HUES6 (cell line): Measurements from ENCODE around the gene SEC63.

Experiments used
- H3K27ac ChIP-seq: 2 replicates; pipeline ENCODE4 v1.7.0; 2013; ENCODE audit warnings: low read depth, mild to moderate bottlenecking, low read length, inconsistent platforms
- H3K27me3 ChIP-seq: 2 replicates; pipeline ENCODE4 v1.6.1; 2013; ENCODE audit warnings: low read length; ENCODE audit not compliant: control insufficient read depth, insufficient read depth
- H3K36me3 ChIP-seq: 2 replicates; pipeline ENCODE4 v1.6.1; 2013; ENCODE audit warnings: low read length; ENCODE audit not compliant: control insufficient read depth, insufficient read depth
- H3K4me1 ChIP-seq: 2 replicates; pipeline ENCODE4 v1.6.1; 2013; ENCODE audit warnings: low read length; ENCODE audit not compliant: control insufficient read depth, insufficient read depth
- H3K4me3 ChIP-seq: 2 replicates; pipeline ENCODE4 v1.5.1; 2013; ENCODE audit warnings: low read depth, low read length
- H3K9ac ChIP-seq: one replicate; pipeline ENCODE4 v1.6.1; 2013; ENCODE audit warnings: mild to moderate bottlenecking, low read length
- H3K9me3 ChIP-seq: 2 replicates; pipeline ENCODE4 v1.6.1; 2013; ENCODE audit warnings: low read depth, low read length; ENCODE audit not compliant: control insufficient read depth, insufficient read depth

Gene SEC63

GRCh38 chr6:107832151-107833056 lies 125.6 kb downstream of the SEC63 start:
- Histone ChIP-seq H3K9ac (no peak overlapping the region), H3K4me3 (no peak overlapping the region), H3K9me3 (no peaks in the 10 kb centered on the region), H3K27ac (no peak overlapping the region), H3K27me3 (no peaks in the 10 kb centered on the region), H3K4me1 (peaks cover 6% of the 10 kb centered on the region; the same call in 1 of the 2 replicates), H3K36me3 (no peaks in the 10 kb centered on the region)

GRCh38 chr6:107830060-107830459 lies 127.9 kb downstream of the SEC63 start:
- H3K4me3 ChIP-seq, result no peak overlapping the region
- H3K9ac ChIP-seq, result no peak overlapping the region
- no peaks in the 10 kb centered on the region for H3K36me3 ChIP-seq
- H3K27me3 ChIP-seq, result no peaks in the 10 kb centered on the region
- H3K27ac ChIP-seq, result no peak overlapping the region
- no peaks in the 10 kb centered on the region for H3K9me3 ChIP-seq
- peaks cover 6% of the 10 kb centered on the region; the same call in 1 of the 2 replicates for H3K4me1 ChIP-seq

DNA sequence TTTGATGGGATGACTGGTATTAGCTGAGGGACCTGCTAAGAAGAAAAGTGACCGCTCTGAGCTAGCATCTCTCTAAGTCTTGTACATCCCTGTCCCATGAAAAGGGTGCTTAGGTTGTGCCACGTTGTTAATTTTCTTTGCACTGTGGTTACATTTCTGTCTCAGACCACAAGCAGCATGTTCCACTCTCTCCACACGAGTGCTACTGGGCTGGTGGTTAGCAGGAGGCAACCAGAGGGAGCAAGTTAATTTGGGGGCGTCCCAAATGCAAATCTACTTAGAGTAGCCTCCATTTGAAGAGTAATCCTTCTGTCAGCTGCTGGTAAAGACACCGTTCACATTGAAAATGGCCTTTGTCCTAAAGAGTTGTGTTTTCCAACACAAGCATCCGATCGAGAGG lies 130.5 kb downstream of the SEC63 start:
- Histone ChIP-seq H3K9ac (no peak overlapping the region), H3K4me1 (peaks cover 2% of the 10 kb centered on the region; the same call in 1 of the 2 replicates), H3K9me3 (no peaks in the 10 kb centered on the region), H3K36me3 (no peaks in the 10 kb centered on the region), H3K27ac (no peak overlapping the region), H3K4me3 (no peak overlapping the region), H3K27me3 (no peaks in the 10 kb centered on the region)

DNA sequence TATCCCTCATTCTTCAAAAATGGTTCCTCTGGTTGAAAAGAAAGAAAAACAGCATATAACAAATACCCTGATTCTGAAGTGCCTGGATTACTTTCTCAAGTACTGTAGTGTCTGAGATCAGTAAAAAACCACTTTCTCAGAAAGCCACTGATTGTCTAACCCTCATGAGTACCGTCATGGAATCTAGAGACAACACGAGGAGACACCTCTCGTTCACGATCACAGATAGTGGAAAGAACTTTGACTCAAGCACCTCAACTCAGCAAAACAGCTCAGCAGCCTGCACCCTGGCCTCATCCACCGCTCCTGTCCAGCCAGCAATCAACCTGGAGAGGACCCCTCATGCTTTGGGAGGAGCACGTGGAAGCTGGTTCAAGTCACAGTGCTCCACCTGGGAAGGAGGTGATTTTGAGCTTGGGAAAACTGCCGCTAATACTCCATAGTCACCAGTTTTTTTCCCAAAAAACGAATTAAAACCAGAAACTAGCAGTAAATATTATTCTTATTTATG lies 134.9 kb downstream of the SEC63 start:
- no peak overlapping the region for H3K4me3 ChIP-seq
- no peaks in the 10 kb centered on the region for H3K36me3 ChIP-seq
- no peak overlapping the region for H3K27ac ChIP-seq
- H3K9me3 ChIP-seq, result no peaks in the 10 kb centered on the region
- H3K27me3 ChIP-seq, result no peaks in the 10 kb centered on the region
- H3K9ac ChIP-seq, result no peak overlapping the region
- H3K4me1 ChIP-seq, result peaks cover 22% of the 10 kb centered on the region

GRCh38 chr6:107822176-107823046 lies 135.6 kb downstream of the SEC63 start:
- Histone ChIP-seq H3K27ac (no peak overlapping the region), H3K36me3 (no peaks in the 10 kb centered on the region), H3K9me3 (no peaks in the 10 kb centered on the region), H3K4me1 (peaks cover 22% of the 10 kb centered on the region), H3K4me3 (no peak overlapping the region), H3K9ac (no peak overlapping the region), H3K27me3 (no peaks in the 10 kb centered on the region)

- Histone ChIP-seq H3K4me3 (no peak overlapping the region), H3K4me1 (peaks cover 22% of the 10 kb centered on the region), H3K9me3 (no peaks in the 10 kb centered on the region), H3K27me3 (no peaks in the 10 kb centered on the region), H3K36me3 (no peaks in the 10 kb centered on the region), H3K27ac (no peak overlapping the region), H3K9ac (no peak overlapping the region)
These were observed 136.4 kb downstream of the SEC63 start for GRCh38 chr6:107821591-107821990.

DNA sequence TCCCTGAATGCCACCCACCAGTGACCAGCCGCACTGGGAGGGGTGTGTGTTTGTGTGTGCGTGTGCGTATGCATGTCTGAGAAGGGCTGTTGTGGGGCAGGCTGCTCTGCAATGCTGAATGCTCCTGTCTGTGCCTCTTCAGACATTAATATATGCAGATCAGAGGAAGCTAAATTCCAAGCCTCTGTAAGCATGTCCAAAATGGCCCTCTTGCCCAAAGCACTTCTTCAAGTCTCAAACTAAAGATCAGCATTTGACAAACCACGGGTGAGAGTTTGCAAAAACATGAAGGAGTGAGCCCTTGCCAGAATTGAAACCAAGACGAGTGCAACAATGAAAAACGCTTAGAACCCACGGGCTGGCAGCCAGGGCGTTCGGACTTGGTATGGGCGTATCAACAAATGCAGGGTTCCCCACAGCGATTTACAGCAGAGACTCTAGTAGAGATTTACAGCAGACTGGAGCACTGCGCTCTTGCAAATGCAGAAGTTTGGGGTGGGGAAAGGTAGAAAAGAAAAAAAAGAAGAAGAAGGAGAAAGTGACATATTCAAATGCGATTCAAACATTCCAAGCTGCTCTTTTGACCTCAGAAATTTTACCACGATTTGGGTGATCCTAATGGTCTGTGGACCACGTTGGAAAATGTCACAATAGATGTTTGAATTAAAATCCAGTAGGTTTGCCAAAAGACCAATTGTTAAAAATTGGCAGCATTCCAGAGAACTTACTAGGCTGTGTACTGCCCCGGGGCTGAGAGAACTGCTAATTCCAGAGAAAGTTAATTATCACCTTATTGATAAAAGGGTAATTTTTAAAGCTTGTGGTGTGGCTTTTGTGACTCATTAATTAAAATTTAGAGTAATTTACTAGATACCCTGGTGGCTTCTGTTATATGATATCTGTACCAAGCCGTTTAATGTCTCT lies 137.4 kb downstream of the SEC63 start:
- peak overlapping the region; percentile 38; the same call in 1 of the 2 replicates for H3K4me3 ChIP-seq
- peaks cover 22% of the 10 kb centered on the region for H3K4me1 ChIP-seq
- H3K9ac ChIP-seq, result no peak overlapping the region
- no peaks in the 10 kb centered on the region for H3K36me3 ChIP-seq
- no peaks in the 10 kb centered on the region for H3K27me3 ChIP-seq
- no peaks in the 10 kb centered on the region for H3K9me3 ChIP-seq
- H3K27ac ChIP-seq, result no peak overlapping the region

DNA sequence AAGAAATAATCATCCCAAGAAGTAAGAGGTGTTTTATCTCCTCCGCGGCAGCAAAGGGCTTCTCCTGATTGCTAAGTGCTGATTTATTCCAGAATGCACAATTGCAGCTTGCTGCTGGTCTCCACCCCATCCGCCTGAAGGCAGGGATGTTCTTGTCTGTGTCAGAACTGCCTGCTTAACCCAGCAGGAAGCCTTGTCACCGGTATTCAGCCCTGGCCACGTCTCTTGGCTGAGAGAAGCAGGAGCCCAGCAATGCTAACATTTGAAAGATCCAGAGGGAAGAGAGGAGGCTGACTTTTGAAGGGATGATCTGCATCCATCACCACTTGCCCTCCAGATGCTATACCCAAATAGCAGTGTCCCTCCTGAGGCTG lies 138.1 kb downstream of the SEC63 start:
- H3K27ac ChIP-seq, result no peak overlapping the region
- H3K36me3 ChIP-seq, result no peaks in the 10 kb centered on the region
- peaks cover 22% of the 10 kb centered on the region for H3K4me1 ChIP-seq
- peak overlapping the region; percentile 38; the same call in 1 of the 2 replicates for H3K4me3 ChIP-seq
- H3K9ac ChIP-seq, result no peak overlapping the region
- H3K27me3 ChIP-seq, result no peaks in the 10 kb centered on the region
- H3K9me3 ChIP-seq, result no peaks in the 10 kb centered on the region

DNA sequence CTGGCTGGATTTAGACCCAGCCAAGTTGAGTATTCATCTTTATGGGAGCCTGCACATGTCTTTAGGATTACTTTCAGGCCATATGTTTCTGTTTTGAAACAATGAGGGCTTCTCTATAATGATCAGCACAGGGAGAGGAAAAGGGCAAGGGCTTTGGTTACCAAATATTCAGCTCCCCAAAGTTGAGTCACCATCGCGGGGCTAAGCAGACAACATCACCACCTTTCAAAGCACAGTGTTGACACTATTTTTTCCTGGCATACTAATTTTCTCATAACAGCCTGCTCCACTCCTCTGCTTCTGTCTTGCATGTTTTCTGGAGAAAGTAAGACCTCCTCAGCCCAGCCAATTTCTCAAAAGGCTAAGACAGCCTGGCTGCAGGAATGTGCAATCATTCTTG lies 138.8 kb downstream of the SEC63 start:
- Histone ChIP-seq H3K4me3 (no peak overlapping the region), H3K36me3 (no peaks in the 10 kb centered on the region), H3K9ac (no peak overlapping the region), H3K27me3 (no peaks in the 10 kb centered on the region), H3K27ac (no peak overlapping the region), H3K4me1 (peaks cover 22% of the 10 kb centered on the region), H3K9me3 (no peaks in the 10 kb centered on the region)

- no peak overlapping the region for H3K27ac ChIP-seq
- H3K9me3 ChIP-seq, result no peaks in the 10 kb centered on the region
- H3K4me1 ChIP-seq, result peaks cover 22% of the 10 kb centered on the region
- H3K4me3 ChIP-seq, result no peak overlapping the region
- H3K27me3 ChIP-seq, result no peaks in the 10 kb centered on the region
- no peaks in the 10 kb centered on the region for H3K36me3 ChIP-seq
- H3K9ac ChIP-seq, result no peak overlapping the region
These were observed 139.7 kb downstream of the SEC63 start for GRCh38 chr6:107818272-107818671.
